GM18873 (cell line): ENCODE data around the gene CLCC1.

Experiments used
- ATAC-seq: cut with Tn5 transposase; IDR thresholded peaks from one replicate; pipeline ENCODE4 v1.9.1; 2021; ENCODE audit warnings: mild to moderate bottlenecking, moderate library complexity, moderate number of reproducible peaks; ENCODE audit not compliant: unreplicated experiment, low FRiP score

CLCC1 gene

GRCh38 chr1:108916788-108917187 lies 46.5 kb downstream of the CLCC1 start:
- ATAC-seq = no peak
